SK-N-SH treated with all-trans-retinoic acid at 6 μM for 48 hours (cell line): Measurements from ENCODE around the gene DDX10.

Source experiments
- PATZ1 ChIP-seq: fragments of 250-450 bp; sonication (Bioruptor Pico); IDR thresholded peaks from 2 replicates; pipeline ENCODE4 v1.8.0; 2020; ENCODE audit warnings: mild to moderate bottlenecking, moderate library complexity, borderline replicate concordance
- PPARA ChIP-seq: fragments of 250-450 bp; sonication (Bioruptor Pico); IDR thresholded peaks from 2 replicates; pipeline ENCODE4 v1.5.0; 2020; ENCODE audit warnings: mild to moderate bottlenecking, borderline replicate concordance
- SNAI2 ChIP-seq: fragments of 250-450 bp; sonication (Bioruptor Pico); IDR thresholded peaks from 2 replicates; pipeline ENCODE4 v1.5.0; 2020; ENCODE audit warnings: mild to moderate bottlenecking, moderate library complexity
- TCF4 ChIP-seq: fragments of 250-450 bp; sonication (Bioruptor Pico); IDR thresholded peaks from 2 replicates; pipeline ENCODE4 v1.8.0; 2021; ENCODE audit warnings: mild to moderate bottlenecking, moderate library complexity, borderline replicate concordance
- TSHZ2 ChIP-seq: fragments of 250-450 bp; sonication (Bioruptor Pico); IDR thresholded peaks from 2 replicates; pipeline ENCODE4 v1.5.0; 2020; ENCODE audit warnings: mild to moderate bottlenecking, moderate library complexity
- TF ChIP-seq, protein P1 (sequence below): fragments of 250-450 bp; sonication (Bioruptor Pico); IDR thresholded peaks from 2 replicates; pipeline ENCODE4 v1.8.0; 2021; ENCODE audit warnings: low read depth, mild to moderate bottlenecking, moderate library complexity, borderline replicate concordance

GRCh38 chr11:108913204-108913603, 248.3 kb downstream of the DDX10 start:
- TF ChIP-seq TCF4 (no peak), PATZ1 (CRISPR knock-in tag) (no peak), SNAI2 (no peak), PPARA (CRISPR knock-in tag) (no peak), TSHZ2 (CRISPR knock-in tag) (no peak)
- TF ChIP-seq, protein P1, sequence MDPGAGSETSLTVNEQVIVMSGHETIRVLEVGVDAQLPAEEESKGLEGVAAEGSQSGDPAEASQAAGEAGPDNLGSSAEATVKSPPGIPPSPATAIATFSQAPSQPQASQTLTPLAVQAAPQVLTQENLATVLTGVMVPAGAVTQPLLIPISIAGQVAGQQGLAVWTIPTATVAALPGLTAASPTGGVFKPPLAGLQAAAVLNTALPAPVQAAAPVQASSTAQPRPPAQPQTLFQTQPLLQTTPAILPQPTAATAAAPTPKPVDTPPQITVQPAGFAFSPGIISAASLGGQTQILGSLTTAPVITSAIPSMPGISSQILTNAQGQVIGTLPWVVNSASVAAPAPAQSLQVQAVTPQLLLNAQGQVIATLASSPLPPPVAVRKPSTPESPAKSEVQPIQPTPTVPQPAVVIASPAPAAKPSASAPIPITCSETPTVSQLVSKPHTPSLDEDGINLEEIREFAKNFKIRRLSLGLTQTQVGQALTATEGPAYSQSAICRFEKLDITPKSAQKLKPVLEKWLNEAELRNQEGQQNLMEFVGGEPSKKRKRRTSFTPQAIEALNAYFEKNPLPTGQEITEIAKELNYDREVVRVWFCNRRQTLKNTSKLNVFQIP (CRISPR knock-in tag): no peak
